ENCODE data around the gene CRLF2. TPM values are rescaled to one million over a fixed set of nuclear protein-coding genes. Genes with fewer than 3 reads are reported as not detected.

CRLF2 gene
- total RNA-seq, 1 experiment from 2014 or later: 0.34 TPM

- Histone ChIP-seq H3K27ac (ENCODE audit: low read depth, low read length) (no peak overlapping the region), H3K9me2 (ENCODE audit: insufficient read depth) (no peaks in the 10 kb centered on the region), H3K9me3 (ENCODE audit: control insufficient read depth in 1 of 2, insufficient read depth in 1 of 2, low read depth in 1 of 2, low read length in 2 of 2) (no peaks in the 10 kb centered on the region), H3K4me1 (ENCODE audit: control insufficient read depth in 1 of 2, insufficient read depth in 2 of 2, low read length in 2 of 2) (no peaks in the 10 kb centered on the region), H2AFZ (ENCODE audit: low read depth, low read length, poor library complexity, severe bottlenecking) (no peak overlapping the region), H3K4me3 (replicated peaks in 1 of 2; ENCODE audit: low read depth in 1 of 2, low read length in 2 of 2) (no peak overlapping the region), H3K27me3 (ENCODE audit: insufficient read depth, low read length) (no peaks in the 10 kb centered on the region), H3K36me3 (ENCODE audit: control insufficient read depth in 1 of 2, insufficient read depth in 2 of 2, low read length in 2 of 2) (no peaks in the 10 kb centered on the region), H3K9ac (ENCODE audit: low read length) (no peak overlapping the region), H3K4me2 (ENCODE audit: low read length) (no peak overlapping the region), H3K79me2 (ENCODE audit: insufficient read depth, low read length) (no peaks in the 10 kb centered on the region), H4K20me1 (ENCODE audit: insufficient read depth) (no peaks in the 10 kb centered on the region)
- CTCF ChIA-PET: no interaction called here
- ATAC-seq (no peak), DNase-seq (ENCODE audit: low read depth, low spot score) (no peak)
- POLR2A ChIA-PET: no interaction called here
- intact Hi-C loops (cut with micrococcal nuclease): no loop called here
- no peak for TF ChIP-seq JUND (IDR thresholded peaks at IDR 0.05)
- TF ChIP-seq SIN3A (IDR thresholded peaks at IDR 0.05; ENCODE audit: low read depth): no peak
- no peak for TF ChIP-seq POLR2AphosphoS5 (IDR thresholded peaks at IDR 0.05; ENCODE audit: low read depth, low read length)
- TF ChIP-seq ZNF274 (IDR thresholded peaks at IDR 0.05; ENCODE audit: low read depth, low read length): no peak
- TF ChIP-seq MAX (IDR thresholded peaks at IDR 0.05): no peak
- no peak for TF ChIP-seq EZH2 (IDR thresholded peaks at IDR 0.05)
- TF ChIP-seq CEBPB (IDR thresholded peaks at IDR 0.05; ENCODE audit: low read depth): no peak
- no peak for TF ChIP-seq EZH2phosphoT487 (IDR thresholded peaks at IDR 0.05; ENCODE audit: borderline replicate concordance)
- TF ChIP-seq ZBTB33 (IDR thresholded peaks at IDR 0.05; ENCODE audit: extremely low read depth, insufficient replicate concordance, low read length): no peak
- RAD21 ChIA-PET (ENCODE audit: low non-redundant PET in 1 of 2, low total read pairs in 2 of 2, uncharacterized antibody in 2 of 2, unreplicated experiment in 2 of 2): no interaction called here
- BruUV-seq (replicated peaks): no TSS peak
Observed at GRCh38 chrX:1167466-1167865, 45.0 kb downstream of the CRLF2 start.
